HepG2 (cell line): ENCODE results near the gene TM4SF20. TPM values are rescaled to one million over a fixed set of nuclear protein-coding genes. Genes with fewer than 3 reads are reported as not detected.

Experiments
- GPN1 ChIP-seq: sonication (generic); formaldehyde crosslinking; IDR thresholded peaks from 2 replicates; pipeline ENCODE4 v1.5.1; 2020; ENCODE audit warnings: missing genetic modification reagents, borderline replicate concordance
- JUND ChIP-seq: sonication (generic); formaldehyde crosslinking; IDR thresholded peaks from 2 replicates; pipeline ENCODE4 v1.8.0; 2022; ENCODE audit warnings: mild to moderate bottlenecking, missing genetic modification reagents
- KMT2A ChIP-seq: sonication (generic); formaldehyde crosslinking; IDR thresholded peaks from 2 replicates; pipeline ENCODE4 v1.4.0; 2020; ENCODE audit warnings: missing genetic modification reagents
- MAZ ChIP-seq, 2 experiments: sonication (generic) in 1 of 2; formaldehyde crosslinking in 1 of 2; IDR thresholded peaks; 2 replicates each; pipeline versions ENCODE4 v1.5.0 to v1.6.1; 2012 to 2020; ENCODE audit warnings: low read depth in 2 of 2, mild to moderate bottlenecking in 2 of 2, borderline replicate concordance in 1 of 2, improper control_type of control experiment in 1 of 2, low read length in 1 of 2, missing genetic modification reagents in 1 of 2, moderate library complexity in 1 of 2
- MZF1 ChIP-seq: sonication (generic); formaldehyde crosslinking; IDR thresholded peaks from 2 replicates; pipeline ENCODE4 v1.8.1; 2023; ENCODE audit warnings: mild to moderate bottlenecking, missing genetic modification reagents, borderline replicate concordance
- NFE2L2 ChIP-seq: fragments of 150-350 bp; IDR thresholded peaks from 2 replicates; pipeline ENCODE4 v1.6.1; 2014; ENCODE audit warnings: low read length
- PAWR ChIP-seq: sonication (generic); formaldehyde crosslinking; IDR thresholded peaks from 2 replicates; pipeline ENCODE4 v1.4.0; 2020; ENCODE audit warnings: missing genetic modification reagents, mild to moderate bottlenecking, borderline replicate concordance
- PCBP2 ChIP-seq: fragments of 200-400 bp; formaldehyde crosslinking; optimal IDR thresholded peaks from 2 replicates; pipeline ENCODE3; 2018; ENCODE audit warnings: low read length, low read depth; ENCODE audit not compliant: poor library complexity, severe bottlenecking
- PHF5A ChIP-seq: IDR thresholded peaks from one replicate; pipeline ENCODE4 v1.6.1; 2018; ENCODE audit warnings: low read depth, missing genetic modification reagents; ENCODE audit not compliant: unreplicated experiment
- RFX5 ChIP-seq: IDR thresholded peaks from 2 replicates; pipeline ENCODE4 v1.6.1; 2011; ENCODE audit warnings: low read depth, low read length, improper control_type of control experiment
- TEAD2 ChIP-seq: sonication (generic); formaldehyde crosslinking; IDR thresholded peaks from 2 replicates; pipeline ENCODE4 v1.9.0; 2021; ENCODE audit warnings: missing genetic modification reagents
- THAP11 ChIP-seq: IDR thresholded peaks from 2 replicates; pipeline ENCODE4 v1.6.1; 2016; ENCODE audit warnings: missing biosample characterization, missing genetic modification reagents
- ZBTB7A ChIP-seq: sonication (generic); formaldehyde crosslinking; IDR thresholded peaks from 2 replicates; pipeline ENCODE4 v1.8.0; 2022; ENCODE audit warnings: mild to moderate bottlenecking, missing genetic modification reagents
- ZNF12 ChIP-seq: sonication (generic); formaldehyde crosslinking; IDR thresholded peaks from 2 replicates; pipeline ENCODE4 v1.5.0; 2020; ENCODE audit warnings: missing genetic modification reagents
- ZNF30 ChIP-seq: sonication (generic); formaldehyde crosslinking; IDR thresholded peaks from 2 replicates; pipeline ENCODE4 v1.5.0; 2020; ENCODE audit warnings: mild to moderate bottlenecking, missing genetic modification reagents
- ZSCAN30 ChIP-seq: sonication (generic); formaldehyde crosslinking; IDR thresholded peaks from 2 replicates; pipeline ENCODE4 v1.5.0; 2020; ENCODE audit warnings: mild to moderate bottlenecking, missing genetic modification reagents
- polyA plus RNA-seq, 8 experiments: library from polyadenylated mRNA; depleted of rRNA in 3 of 8; stranded (reverse) in 7 of 8; unstranded in 1 of 8; fragments of >200 nt; fragmentation: Illumina TruSeq in 4 of 8; extraction: Trizol in 4 of 8; gene quantifications; 2 replicates each; pipeline versions ENCODE4 v1.2.1 to v1.2.3, GENCODE V29; 2011 to 2016; ENCODE audit warnings: low read depth in 4 of 8, missing spikeins in 1 of 8, mixed read lengths in 1 of 8; ENCODE audit not compliant: insufficient read depth in 1 of 8
- total RNA-seq, 5 experiments: library from RNA; depleted of rRNA; stranded (reverse); fragments of >200 nt; fragmentation: Illumina TruSeq; extraction: Trizol; gene quantifications; 2 replicates each; pipeline ENCODE4 v1.2.3, GENCODE V29; 2016; ENCODE audit warnings: low read depth in 1 of 5
- TF ChIP-seq, protein P1 (sequence below): sonication (generic); formaldehyde crosslinking; IDR thresholded peaks from 2 replicates; pipeline ENCODE4 v1.9.0; 2021; ENCODE audit warnings: missing genetic modification reagents, borderline replicate concordance
- TF ChIP-seq, protein P2 (sequence below): sonication (generic); formaldehyde crosslinking; IDR thresholded peaks from 2 replicates; pipeline ENCODE4 v1.4.0; 2020; ENCODE audit warnings: missing genetic modification reagents
- TF ChIP-seq, protein P3 (sequence below): sonication (generic); formaldehyde crosslinking; IDR thresholded peaks from 2 replicates; pipeline ENCODE4 v1.4.0; 2020; ENCODE audit warnings: missing genetic modification reagents
- TF ChIP-seq, protein P4 (sequence below): sonication (generic); formaldehyde crosslinking; IDR thresholded peaks from 2 replicates; pipeline ENCODE4 v1.4.0; 2020; ENCODE audit warnings: mild to moderate bottlenecking, missing genetic modification reagents
- TF ChIP-seq, protein P5 (sequence below): sonication (generic); formaldehyde crosslinking; IDR thresholded peaks from 2 replicates; pipeline ENCODE4 v1.5.1; 2020; ENCODE audit warnings: mild to moderate bottlenecking, missing genetic modification reagents, borderline replicate concordance

The TM4SF20 gene
- total and polyA plus RNA-seq, 2 of the 13 experiments (the other 11 are each of a cell fraction or from before 2014, with no cell fraction given) = not detected

DNA sequence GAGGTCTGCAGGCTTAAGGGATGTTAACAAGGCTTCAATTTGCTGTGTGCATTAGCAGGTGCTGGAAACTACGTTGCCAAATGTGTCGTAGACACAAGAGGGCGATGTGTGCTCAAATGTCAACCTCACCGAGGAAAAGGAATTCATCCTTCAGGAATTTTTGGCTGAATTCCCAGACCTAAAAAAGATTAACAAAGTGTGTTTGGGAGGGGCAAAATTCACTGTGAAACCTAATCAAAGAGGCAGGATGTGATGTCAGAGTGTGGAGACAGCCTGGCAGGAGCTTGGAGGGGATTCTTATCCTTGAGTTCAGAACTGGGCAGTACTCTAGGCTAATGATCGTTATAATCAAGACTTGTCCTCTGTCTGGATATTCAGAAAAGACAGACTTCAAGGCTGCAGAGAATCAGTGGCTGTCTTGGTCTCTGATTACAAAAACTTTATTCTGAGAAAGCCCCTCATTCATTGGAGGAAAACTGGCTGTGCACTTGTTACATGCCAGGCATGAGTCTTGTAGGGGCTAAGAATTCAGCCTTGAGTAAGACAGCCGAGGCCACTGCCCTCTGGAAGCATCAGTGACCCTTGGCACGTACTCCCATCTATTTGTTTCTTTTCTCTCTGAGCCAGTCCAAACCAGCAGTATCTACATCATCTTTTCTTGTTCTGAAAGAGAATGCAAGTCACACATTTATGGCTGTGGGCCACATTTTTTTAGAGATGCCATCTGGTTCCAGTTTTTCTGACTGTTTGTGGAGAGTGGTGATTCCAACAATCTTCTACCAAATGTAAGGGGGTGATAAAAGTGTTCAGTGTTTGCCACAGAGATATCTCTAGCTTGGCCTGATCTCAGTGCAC, 27.3 kb upstream of the TM4SF20 start (continued):
- TF ChIP-seq THAP11 (peak; percentile 76), ZBTB7A (CRISPR knock-in tag) (no peak), GPN1 (no peak), PCBP2 (no peak), JUND (CRISPR knock-in tag) (no peak), MAZ (IDR thresholded peaks at IDR 0.05; ENCODE audit: borderline replicate concordance, low read depth, low read length) (no peak), MAZ (CRISPR knock-in tag; IDR thresholded peaks at IDR 0.05; ENCODE audit: low read depth) (peak; percentile 60; the same call in 1 of the 2 replicates), NFE2L2 (0 out of 2 replicates have a peak, but pooled peaks have one; percentile 23), ZNF30 (CRISPR knock-in tag) (no peak), TEAD2 (CRISPR knock-in tag) (no peak; the same call in 1 of the 2 replicates), PAWR (no peak), MZF1 (CRISPR knock-in tag) (no peak), PHF5A (no peak), ZNF12 (CRISPR knock-in tag) (peak; percentile 41; the same call in 1 of the 2 replicates), RFX5 (no peak), KMT2A (CRISPR knock-in tag) (peak; percentile 82; the same call in 1 of the 2 replicates), ZSCAN30 (CRISPR knock-in tag) (no peak)
- TF ChIP-seq, protein P1, sequence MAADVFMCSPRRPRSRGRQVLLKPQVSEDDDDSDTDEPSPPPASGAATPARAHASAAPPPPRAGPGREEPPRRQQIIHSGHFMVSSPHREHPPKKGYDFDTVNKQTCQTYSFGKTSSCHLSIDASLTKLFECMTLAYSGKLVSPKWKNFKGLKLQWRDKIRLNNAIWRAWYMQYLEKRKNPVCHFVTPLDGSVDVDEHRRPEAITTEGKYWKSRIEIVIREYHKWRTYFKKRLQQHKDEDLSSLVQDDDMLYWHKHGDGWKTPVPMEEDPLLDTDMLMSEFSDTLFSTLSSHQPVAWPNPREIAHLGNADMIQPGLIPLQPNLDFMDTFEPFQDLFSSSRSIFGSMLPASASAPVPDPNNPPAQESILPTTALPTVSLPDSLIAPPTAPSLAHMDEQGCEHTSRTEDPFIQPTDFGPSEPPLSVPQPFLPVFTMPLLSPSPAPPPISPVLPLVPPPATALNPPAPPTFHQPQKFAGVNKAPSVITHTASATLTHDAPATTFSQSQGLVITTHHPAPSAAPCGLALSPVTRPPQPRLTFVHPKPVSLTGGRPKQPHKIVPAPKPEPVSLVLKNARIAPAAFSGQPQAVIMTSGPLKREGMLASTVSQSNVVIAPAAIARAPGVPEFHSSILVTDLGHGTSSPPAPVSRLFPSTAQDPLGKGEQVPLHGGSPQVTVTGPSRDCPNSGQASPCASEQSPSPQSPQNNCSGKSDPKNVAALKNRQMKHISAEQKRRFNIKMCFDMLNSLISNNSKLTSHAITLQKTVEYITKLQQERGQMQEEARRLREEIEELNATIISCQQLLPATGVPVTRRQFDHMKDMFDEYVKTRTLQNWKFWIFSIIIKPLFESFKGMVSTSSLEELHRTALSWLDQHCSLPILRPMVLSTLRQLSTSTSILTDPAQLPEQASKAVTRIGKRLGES (CRISPR knock-in tag) = no peak
- TF ChIP-seq, protein P2, sequence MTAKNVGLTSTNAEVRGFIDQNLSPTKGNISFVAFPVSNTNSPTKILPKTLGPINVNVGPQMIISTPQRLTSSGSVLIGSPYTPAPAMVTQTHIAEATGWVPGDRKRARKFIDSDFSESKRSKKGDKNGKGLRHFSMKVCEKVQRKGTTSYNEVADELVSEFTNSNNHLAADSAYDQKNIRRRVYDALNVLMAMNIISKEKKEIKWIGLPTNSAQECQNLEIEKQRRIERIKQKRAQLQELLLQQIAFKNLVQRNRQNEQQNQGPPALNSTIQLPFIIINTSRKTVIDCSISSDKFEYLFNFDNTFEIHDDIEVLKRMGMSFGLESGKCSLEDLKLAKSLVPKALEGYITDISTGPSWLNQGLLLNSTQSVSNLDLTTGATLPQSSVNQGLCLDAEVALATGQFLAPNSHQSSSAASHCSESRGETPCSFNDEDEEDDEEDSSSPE (CRISPR knock-in tag) = peak; percentile 54; the same call in 1 of the 2 replicates
- TF ChIP-seq, protein P3, sequence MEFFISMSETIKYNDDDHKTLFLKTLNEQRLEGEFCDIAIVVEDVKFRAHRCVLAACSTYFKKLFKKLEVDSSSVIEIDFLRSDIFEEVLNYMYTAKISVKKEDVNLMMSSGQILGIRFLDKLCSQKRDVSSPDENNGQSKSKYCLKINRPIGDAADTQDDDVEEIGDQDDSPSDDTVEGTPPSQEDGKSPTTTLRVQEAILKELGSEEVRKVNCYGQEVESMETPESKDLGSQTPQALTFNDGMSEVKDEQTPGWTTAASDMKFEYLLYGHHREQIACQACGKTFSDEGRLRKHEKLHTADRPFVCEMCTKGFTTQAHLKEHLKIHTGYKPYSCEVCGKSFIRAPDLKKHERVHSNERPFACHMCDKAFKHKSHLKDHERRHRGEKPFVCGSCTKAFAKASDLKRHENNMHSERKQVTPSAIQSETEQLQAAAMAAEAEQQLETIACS (CRISPR knock-in tag) = no peak
- TF ChIP-seq, protein P4, sequence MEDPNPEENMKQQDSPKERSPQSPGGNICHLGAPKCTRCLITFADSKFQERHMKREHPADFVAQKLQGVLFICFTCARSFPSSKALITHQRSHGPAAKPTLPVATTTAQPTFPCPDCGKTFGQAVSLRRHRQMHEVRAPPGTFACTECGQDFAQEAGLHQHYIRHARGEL = no peak
- TF ChIP-seq, protein P5, sequence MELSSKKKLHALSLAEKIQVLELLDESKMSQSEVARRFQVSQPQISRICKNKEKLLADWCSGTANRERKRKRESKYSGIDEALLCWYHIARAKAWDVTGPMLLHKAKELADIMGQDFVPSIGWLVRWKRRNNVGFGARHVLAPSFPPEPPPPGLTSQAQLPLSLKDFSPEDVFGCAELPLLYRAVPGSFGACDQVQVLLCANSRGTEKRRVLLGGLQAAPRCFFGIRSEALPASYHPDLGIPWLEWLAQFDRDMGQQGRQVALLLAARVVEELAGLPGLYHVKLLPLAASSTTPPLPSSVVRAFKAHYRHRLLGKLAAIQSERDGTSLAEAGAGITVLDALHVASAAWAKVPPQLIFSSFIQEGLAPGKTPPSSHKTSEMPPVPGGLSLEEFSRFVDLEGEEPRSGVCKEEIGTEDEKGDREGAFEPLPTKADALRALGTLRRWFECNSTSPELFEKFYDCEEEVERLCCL (CRISPR knock-in tag) = no peak
